ENCODE data around the gene TBC1D13. TPM values are rescaled to one million over a fixed set of nuclear protein-coding genes. Genes with fewer than 3 reads are reported as not detected.

TBC1D13 gene
- total and polyA plus RNA-seq, 9 of the 15 experiments (the other 6 are each of a cell fraction or from before 2014, with no cell fraction given) = 2.3 to 28.7 (median 11.4) TPM

- TF ChIP-seq BRF2 (IDR thresholded peaks at IDR 0.05; ENCODE audit: borderline replicate concordance, insufficient read depth, insufficient read length) (no peak), KLF10 (CRISPR knock-in tag; IDR thresholded peaks at IDR 0.05) (no peak), PRPF4 (IDR thresholded peaks at IDR 0.05; ENCODE audit: insufficient read depth, low read depth, low read length, poor library complexity, severe bottlenecking) (no peak), TCF3 (CRISPR knock-in tag; IDR thresholded peaks at IDR 0.05) (no peak), ZNF280A (IDR thresholded peaks at IDR 0.05; ENCODE audit: low read depth, partially characterized antibody) (no peak), RHOXF2B (CRISPR knock-in tag; conservative IDR thresholded peaks at IDR 0.05) (no peak), LCOR (CRISPR knock-in tag; IDR thresholded peaks at IDR 0.05) (no peak), CXXC5 (CRISPR knock-in tag; IDR thresholded peaks at IDR 0.05) (no peak), COPS2 (conservative IDR thresholded peaks at IDR 0.05) (no peak), BCOR (IDR thresholded peaks at IDR 0.05) (peak; percentile 13; the same call in 1 of the 2 replicates), ZBTB5 (IDR thresholded peaks at IDR 0.05) (no peak), ZNF232 (CRISPR knock-in tag; IDR thresholded peaks at IDR 0.05) (no peak), DMBX1 (CRISPR knock-in tag; IDR thresholded peaks at IDR 0.05; ENCODE audit: borderline replicate concordance) (no peak), FUS (optimal IDR thresholded peaks at IDR 0.05; ENCODE audit: low read depth, low read length) (peak; percentile 23), TAF7 (tag; IDR thresholded peaks at IDR 0.05) (no peak), ZSCAN29 (IDR thresholded peaks at IDR 0.05) (no peak), TCF15 (CRISPR knock-in tag; IDR thresholded peaks at IDR 0.05) (no peak), ERF (CRISPR knock-in tag; IDR thresholded peaks at IDR 0.05) (0 out of 2 replicates have a peak, but pooled peaks have one; percentile 9), BRD9 (IDR thresholded peaks at IDR 0.05; ENCODE audit: low read depth, partially characterized antibody) (no peak), RBBP5 (IDR thresholded peaks at IDR 0.05; ENCODE audit: borderline replicate concordance, insufficient read depth, low read length, poor library complexity, severe bottlenecking) (peak; percentile 88), SFPQ (IDR thresholded peaks at IDR 0.05; ENCODE audit: low read depth, low read length) (no peak)
These were observed 32.0 kb downstream of the TBC1D13 start (continued) for GRCh38 chr9:128818839-128819715.
